HFF-Myc (cell line): ENCODE measurements around the gene NDE1.
"Not testable (repeated sequence)": the region's sequence is repeated elsewhere in the genome, so short reads cannot be mapped to it uniquely, and the experiment has no call there.

Experiments used
- DNase-seq: peaks from one replicate; pipeline ENCODE4 v3.0.0-alpha.2; 2011; ENCODE audit warnings: low read depth; ENCODE audit errors: extremely low read depth
- H3K4me3 ChIP-seq: replicated peaks from 2 replicates; pipeline ENCODE4 v1.5.1; 2011; ENCODE audit warnings: low read depth, mild to moderate bottlenecking, control low read depth, low read length
- TF ChIP-seq, protein P1 (sequence below): IDR thresholded peaks from 2 replicates; pipeline ENCODE4 v1.5.1; 2012; ENCODE audit warnings: mild to moderate bottlenecking, low read depth, low read length, control low read depth; ENCODE audit errors: missing control alignments

NDE1 gene

DNA sequence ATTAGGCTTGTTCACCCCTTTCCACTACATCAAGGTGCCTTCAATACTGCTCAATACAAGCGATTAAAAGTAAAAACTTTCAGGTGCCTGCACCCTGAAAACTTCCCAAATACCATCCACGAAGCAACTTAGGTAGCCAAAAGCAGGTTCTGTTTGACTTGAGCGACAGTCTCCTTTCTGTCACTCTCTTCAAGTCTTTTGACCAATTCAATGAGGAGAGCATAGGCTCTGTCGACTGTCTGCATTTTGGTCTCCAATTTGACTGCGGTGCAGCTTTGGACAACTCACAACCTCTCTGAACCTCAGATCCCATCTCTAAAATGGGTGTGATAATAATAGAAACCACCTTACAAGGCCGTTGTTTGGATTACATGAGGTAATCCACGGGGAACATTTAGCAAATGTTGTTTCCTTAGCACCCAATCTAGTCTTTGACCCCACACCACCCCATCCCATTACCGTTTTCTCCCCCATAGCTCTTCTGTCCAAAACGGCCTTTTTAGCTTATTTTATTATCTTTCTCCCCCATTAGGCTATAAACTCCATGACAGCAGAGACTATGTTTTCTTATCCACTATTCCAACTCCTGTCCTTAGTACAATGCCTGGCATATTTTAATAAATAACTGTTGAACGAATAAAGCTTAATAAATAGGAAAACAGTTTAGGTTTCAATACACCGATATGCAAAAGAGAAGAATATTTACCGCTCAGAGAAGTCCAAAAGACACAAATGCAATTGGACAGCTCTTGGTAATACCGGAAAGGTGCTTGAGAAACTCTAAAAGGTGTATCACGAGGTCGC is 8.1 kb upstream of the NDE1 start:
- DNase-seq, result no peak
- peak overlapping the region; percentile 72 for H3K4me3 ChIP-seq
- TF ChIP-seq, protein P1, sequence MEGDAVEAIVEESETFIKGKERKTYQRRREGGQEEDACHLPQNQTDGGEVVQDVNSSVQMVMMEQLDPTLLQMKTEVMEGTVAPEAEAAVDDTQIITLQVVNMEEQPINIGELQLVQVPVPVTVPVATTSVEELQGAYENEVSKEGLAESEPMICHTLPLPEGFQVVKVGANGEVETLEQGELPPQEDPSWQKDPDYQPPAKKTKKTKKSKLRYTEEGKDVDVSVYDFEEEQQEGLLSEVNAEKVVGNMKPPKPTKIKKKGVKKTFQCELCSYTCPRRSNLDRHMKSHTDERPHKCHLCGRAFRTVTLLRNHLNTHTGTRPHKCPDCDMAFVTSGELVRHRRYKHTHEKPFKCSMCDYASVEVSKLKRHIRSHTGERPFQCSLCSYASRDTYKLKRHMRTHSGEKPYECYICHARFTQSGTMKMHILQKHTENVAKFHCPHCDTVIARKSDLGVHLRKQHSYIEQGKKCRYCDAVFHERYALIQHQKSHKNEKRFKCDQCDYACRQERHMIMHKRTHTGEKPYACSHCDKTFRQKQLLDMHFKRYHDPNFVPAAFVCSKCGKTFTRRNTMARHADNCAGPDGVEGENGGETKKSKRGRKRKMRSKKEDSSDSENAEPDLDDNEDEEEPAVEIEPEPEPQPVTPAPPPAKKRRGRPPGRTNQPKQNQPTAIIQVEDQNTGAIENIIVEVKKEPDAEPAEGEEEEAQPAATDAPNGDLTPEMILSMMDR, result no peak

DNA sequence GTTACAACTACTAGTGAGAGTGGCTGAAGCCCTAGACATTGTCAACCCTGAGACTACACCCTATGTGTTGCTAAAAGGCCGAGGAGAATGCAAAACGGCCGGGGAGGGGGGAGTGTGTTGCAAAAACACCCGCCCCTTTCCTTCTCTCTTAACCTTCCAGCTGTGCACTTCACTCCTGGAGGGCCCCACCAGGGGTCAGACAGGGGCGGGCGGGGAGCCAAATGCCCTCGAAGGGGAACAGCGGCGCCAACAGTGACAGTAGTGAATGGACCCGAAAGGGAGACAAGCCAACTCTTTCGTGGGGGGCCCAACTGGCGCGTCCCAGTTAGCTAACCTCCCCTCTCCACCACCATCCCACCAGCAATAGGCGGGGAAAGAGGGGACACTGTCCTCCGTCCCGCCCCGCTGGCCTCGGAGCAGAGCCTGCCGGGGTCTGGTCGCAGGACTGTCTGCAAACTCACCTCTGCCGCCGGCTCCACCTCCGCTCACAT is 7.4 kb upstream of the NDE1 start:
- DNase-seq, result no peak

GRCh38 chr16:15643048-15643945 is 6.7 kb upstream of the NDE1 start, which contains the start of gene MARF1:
MARF1 (minus strand) TSS chr16:15643154; CDS start chr16:15639233, 3,921 bp downstream.
- TF ChIP-seq, protein P1, result peak; percentile 29
- peak; percentile 63 for DNase-seq
- H3K4me3 ChIP-seq, result peak within 1 kb of the TSS; percentile 72

More for the DNA sequence above, 7.4 kb upstream of the NDE1 start:
- TF ChIP-seq, protein P1, result no peak
- peak overlapping the region; percentile 72 for H3K4me3 ChIP-seq

DNA sequence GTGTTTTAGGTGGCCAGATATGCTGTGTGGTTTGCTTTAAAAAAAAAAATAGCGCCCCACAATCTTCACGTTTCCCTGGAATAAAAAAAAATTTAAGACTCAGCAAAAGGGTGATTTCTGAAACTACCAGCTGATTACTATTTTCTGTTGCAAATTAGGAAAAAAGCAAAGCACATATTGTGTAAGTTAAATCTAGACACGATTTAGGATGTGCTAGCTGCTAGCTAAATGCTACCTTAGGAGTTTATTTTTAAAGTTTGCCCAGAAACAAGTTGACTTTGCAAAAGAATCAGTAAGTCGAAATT is 6.1 kb upstream of the NDE1 start:
- DNase-seq, result no peak
- TF ChIP-seq, protein P1, result no peak
- H3K4me3 ChIP-seq, result peak overlapping the region; percentile 72

GRCh38 chr16:15644267-15644961 is 5.6 kb upstream of the NDE1 start:
- peak overlapping the region; percentile 72; the same call in 1 of the 2 replicates for H3K4me3 ChIP-seq
- DNase-seq, result peak; percentile 67
- TF ChIP-seq, protein P1, result no peak

GRCh38 chr16:15644962-15645465 is 5.0 kb upstream of the NDE1 start:
- DNase-seq, result peak; percentile 95

GRCh38 chr16:15646557-15647293 is 3.3 kb upstream of the NDE1 start:
- not testable (repeated sequence) for DNase-seq, H3K4me3 ChIP-seq

More at GRCh38 chr16:15644962-15645465, 5.0 kb upstream of the NDE1 start:
- not testable (repeated sequence) for H3K4me3 ChIP-seq
